Thoracic aorta endothelial cell (primary cell): ENCODE results near the gene IRX3. TPM values are rescaled to one million over a fixed set of nuclear protein-coding genes. Genes with fewer than 3 reads are reported as not detected.

Source experiments
- total RNA-seq: library from RNA; depleted of rRNA; stranded (reverse); fragments of >200 nt; gene quantifications from 2 replicates; pipeline ENCODE4 v1.2.3, GENCODE V29; 2012

Gene IRX3
- 0.13 TPM in 1 of 2 replicates, not detected in the other for total RNA-seq

DNA sequence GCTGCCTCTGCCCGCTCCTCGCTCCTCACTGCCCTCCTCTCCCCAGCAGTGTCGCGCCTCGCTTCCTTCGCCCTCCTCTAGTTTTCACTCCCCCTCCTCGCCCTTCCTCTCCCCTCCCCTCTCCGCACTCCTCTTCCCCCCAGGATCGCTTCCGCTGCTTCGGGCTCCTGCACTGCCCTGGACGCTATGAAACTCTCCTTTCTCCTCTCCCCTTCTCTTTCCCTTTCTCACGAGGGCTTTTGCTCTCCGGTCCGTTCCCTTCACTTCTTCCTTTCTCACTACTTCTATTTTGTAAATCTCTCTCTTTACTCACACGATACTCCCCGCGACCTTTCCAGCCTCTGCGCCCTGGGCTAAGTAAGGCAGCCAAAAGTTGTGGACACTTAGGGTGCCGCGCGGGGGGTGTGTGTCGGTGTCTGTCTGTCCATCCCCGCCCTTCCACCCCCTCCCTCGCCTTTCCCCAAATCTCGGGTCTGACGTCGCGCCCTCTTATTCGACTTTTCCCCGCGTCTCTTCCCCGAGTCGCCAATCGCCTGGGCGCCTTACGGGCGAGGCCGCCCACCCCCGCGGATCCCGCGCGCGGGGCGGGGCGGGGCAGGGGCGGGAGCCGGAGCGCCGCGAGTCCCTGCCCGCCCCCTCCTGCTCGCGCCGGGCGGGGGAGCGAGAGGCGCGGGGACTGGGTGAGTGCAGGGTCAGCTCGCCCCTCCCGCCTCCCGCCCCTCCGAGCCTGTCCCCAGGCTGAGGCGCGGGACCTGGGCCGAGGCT lies at the start of gene IRX3:
Gene IRX3 (minus strand): TSS at position 422 of the 765 bp plus-strand sequence. CDS start 737 bp downstream, outside the sequence.

